ENCODE measurements around the gene TGM3. TPM values are rescaled to one million over a fixed set of nuclear protein-coding genes. Genes with fewer than 3 reads are reported as not detected.

The TGM3 gene
- total RNA-seq, 1 experiment from 2014 or later, result not detected

DNA sequence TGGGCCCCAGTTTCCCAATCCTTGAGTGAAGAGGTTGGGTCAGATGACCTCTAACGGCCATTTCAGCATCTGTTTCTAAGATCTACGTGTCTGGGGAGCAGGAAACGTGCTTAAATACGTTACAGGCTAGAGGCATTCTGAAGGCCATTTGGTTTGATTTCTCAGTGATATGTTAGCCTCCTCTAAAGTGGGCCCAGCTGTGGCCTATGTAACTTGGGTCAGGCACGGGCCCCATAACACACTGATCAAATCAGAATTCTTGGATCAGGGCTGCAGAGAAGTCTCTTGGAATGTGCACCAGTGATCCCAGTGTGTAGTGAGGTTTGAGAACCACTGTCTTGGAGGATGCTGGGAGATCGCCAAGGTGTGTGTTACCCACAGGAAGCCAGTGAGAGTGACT lies 36.1 kb upstream of the TGM3 start:
- H3K27ac Mint-ChIP-seq (ENCODE audit: low read depth, unreplicated experiment), result no peak overlapping the region
- DNase-seq (ENCODE audit: unreplicated experiment), result no peak
- intact Hi-C loops (cut with micrococcal nuclease), result no loop called here
- H3K36me3 Mint-ChIP-seq (ENCODE audit: insufficient read depth, unreplicated experiment), result no peaks in the 10 kb centered on the region
- ChIA-PET CTCF (interaction anchor here (0.6 to 1.4 kb wide), 3 partner anchors 23 to 1073 kb away, joined by 3 to 8 read pairs (median 4); no protein-coding TSS in a partner anchor), POLR2A (interaction anchor here (0.9 kb wide), 1 partner anchor 23 kb away, joined by 3 read pairs; no protein-coding TSS in a partner anchor)
- no peak overlapping the region for H3K4me3 Mint-ChIP-seq (ENCODE audit: unreplicated experiment)
- TF ChIP-seq, protein P1, sequence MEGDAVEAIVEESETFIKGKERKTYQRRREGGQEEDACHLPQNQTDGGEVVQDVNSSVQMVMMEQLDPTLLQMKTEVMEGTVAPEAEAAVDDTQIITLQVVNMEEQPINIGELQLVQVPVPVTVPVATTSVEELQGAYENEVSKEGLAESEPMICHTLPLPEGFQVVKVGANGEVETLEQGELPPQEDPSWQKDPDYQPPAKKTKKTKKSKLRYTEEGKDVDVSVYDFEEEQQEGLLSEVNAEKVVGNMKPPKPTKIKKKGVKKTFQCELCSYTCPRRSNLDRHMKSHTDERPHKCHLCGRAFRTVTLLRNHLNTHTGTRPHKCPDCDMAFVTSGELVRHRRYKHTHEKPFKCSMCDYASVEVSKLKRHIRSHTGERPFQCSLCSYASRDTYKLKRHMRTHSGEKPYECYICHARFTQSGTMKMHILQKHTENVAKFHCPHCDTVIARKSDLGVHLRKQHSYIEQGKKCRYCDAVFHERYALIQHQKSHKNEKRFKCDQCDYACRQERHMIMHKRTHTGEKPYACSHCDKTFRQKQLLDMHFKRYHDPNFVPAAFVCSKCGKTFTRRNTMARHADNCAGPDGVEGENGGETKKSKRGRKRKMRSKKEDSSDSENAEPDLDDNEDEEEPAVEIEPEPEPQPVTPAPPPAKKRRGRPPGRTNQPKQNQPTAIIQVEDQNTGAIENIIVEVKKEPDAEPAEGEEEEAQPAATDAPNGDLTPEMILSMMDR (IDR thresholded peaks at IDR 0.05; ENCODE audit: unreplicated experiment), result no peak
- no peaks in the 10 kb centered on the region for H3K4me1 Mint-ChIP-seq (ENCODE audit: insufficient read depth, unreplicated experiment)
- no TSS peak for BruUV-seq (replicated peaks)
- peaks cover 11% of the 10 kb centered on the region for H3K27me3 Mint-ChIP-seq (ENCODE audit: insufficient read depth, unreplicated experiment)
- H3K9me3 Mint-ChIP-seq (ENCODE audit: unreplicated experiment), result no peaks in the 10 kb centered on the region

DNA sequence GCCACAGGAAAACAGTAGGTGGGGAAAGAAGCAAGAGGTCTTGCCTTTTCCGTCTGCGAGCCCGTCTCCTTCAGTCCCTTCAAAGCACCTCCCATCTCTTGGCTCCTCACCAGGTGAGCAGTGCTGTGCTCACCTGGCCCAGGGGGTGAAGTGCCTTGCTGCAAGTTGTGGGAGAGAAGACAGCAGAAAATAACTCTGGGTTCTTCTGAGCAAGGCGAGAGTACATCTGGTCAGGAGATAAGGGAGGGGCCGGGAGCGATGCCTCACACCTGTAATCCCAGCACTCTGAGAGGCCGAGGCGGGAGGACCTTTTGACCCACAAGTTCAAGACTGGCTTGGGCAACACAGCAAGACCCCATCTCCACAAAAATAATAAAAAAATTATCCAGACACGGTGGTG lies 35.6 kb upstream of the TGM3 start:
- Mint-ChIP-seq H3K4me3 (ENCODE audit: unreplicated experiment) (no peak overlapping the region), H3K27ac (ENCODE audit: low read depth, unreplicated experiment) (no peak overlapping the region), H3K27me3 (ENCODE audit: insufficient read depth, unreplicated experiment) (peaks cover 8% of the 10 kb centered on the region), H3K36me3 (ENCODE audit: insufficient read depth, unreplicated experiment) (no peaks in the 10 kb centered on the region), H3K9me3 (ENCODE audit: unreplicated experiment) (no peaks in the 10 kb centered on the region), H3K4me1 (ENCODE audit: insufficient read depth, unreplicated experiment) (no peaks in the 10 kb centered on the region)
- ChIA-PET CTCF (interaction anchor here (0.7 to 1.4 kb wide), 4 partner anchors 23 to 262 kb away, joined by 4 to 5 read pairs (median 4); no protein-coding TSS in a partner anchor), POLR2A (no interaction called here)
- TF ChIP-seq, protein P1 (IDR thresholded peaks at IDR 0.05; ENCODE audit: unreplicated experiment), result no peak
- intact Hi-C loops (cut with micrococcal nuclease), result no loop called here
- BruUV-seq (replicated peaks), result no TSS peak
- peak; percentile 28 for DNase-seq (ENCODE audit: unreplicated experiment)

DNA sequence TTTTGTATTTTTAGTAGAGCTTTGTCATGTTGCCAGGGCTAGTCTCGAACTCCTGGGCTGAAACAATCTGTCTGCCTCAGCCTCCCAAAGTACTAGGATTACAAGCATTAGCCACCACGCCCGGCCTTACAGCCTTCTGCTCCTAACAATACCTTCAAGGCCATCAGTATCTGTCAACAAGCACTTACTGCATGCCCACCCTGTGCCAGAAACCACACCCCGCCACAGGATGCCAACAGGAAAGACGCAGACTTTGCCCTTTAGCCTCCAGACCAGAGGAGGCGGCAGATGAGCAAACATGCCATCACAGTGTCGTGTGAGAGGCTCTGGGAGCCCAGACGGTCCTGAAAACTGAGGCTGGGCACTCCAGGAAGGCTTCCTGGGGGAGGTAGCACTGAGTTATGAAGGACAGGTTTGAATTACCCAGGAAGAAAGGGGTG lies 34.7 kb upstream of the TGM3 start:
- Mint-ChIP-seq H3K27me3 (ENCODE audit: insufficient read depth, unreplicated experiment) (peaks cover 10% of the 10 kb centered on the region), H3K36me3 (ENCODE audit: insufficient read depth, unreplicated experiment) (no peaks in the 10 kb centered on the region), H3K4me3 (ENCODE audit: unreplicated experiment) (no peak overlapping the region), H3K9me3 (ENCODE audit: unreplicated experiment) (no peaks in the 10 kb centered on the region), H3K27ac (ENCODE audit: low read depth, unreplicated experiment) (no peak overlapping the region), H3K4me1 (ENCODE audit: insufficient read depth, unreplicated experiment) (no peaks in the 10 kb centered on the region)
- intact Hi-C loops (cut with micrococcal nuclease), result no loop called here
- peak; percentile 39 for DNase-seq (ENCODE audit: unreplicated experiment)
- TF ChIP-seq, protein P1 (IDR thresholded peaks at IDR 0.05; ENCODE audit: unreplicated experiment), result no peak
- BruUV-seq (replicated peaks), result no TSS peak
- ChIA-PET POLR2A (no interaction called here), CTCF (interaction anchor here (0.7 to 1.1 kb wide), 3 partner anchors 24 to 194 kb away, joined by 3 to 5 read pairs (median 4); no protein-coding TSS in a partner anchor)

DNA sequence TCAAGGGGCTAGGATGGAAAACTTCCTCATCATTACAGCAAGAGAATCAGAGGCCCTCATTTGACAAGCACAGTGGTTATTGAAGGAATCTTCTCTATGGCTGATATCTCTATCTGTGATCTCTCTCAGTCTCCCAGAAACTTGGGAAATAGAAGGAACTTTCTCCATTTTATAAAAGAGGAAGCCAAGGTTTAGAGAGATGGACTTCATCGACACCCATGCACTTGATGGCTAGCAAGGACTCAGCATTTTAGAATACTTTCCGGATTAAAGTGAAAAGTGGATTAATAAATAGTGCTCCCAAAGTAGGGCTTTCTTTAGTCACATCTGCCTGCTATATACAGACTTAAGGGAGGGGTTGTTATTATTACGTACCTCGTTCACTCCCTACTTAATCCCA lies 34.2 kb upstream of the TGM3 start:
- intact Hi-C loops (cut with micrococcal nuclease), result no loop called here
- DNase-seq (ENCODE audit: unreplicated experiment), result no peak
- Mint-ChIP-seq H3K9me3 (ENCODE audit: unreplicated experiment) (no peaks in the 10 kb centered on the region), H3K36me3 (ENCODE audit: insufficient read depth, unreplicated experiment) (no peaks in the 10 kb centered on the region), H3K27me3 (ENCODE audit: insufficient read depth, unreplicated experiment) (peaks cover 15% of the 10 kb centered on the region), H3K4me3 (ENCODE audit: unreplicated experiment) (no peak overlapping the region), H3K27ac (ENCODE audit: low read depth, unreplicated experiment) (no peak overlapping the region), H3K4me1 (ENCODE audit: insufficient read depth, unreplicated experiment) (no peaks in the 10 kb centered on the region)
- no TSS peak for BruUV-seq (replicated peaks)
- TF ChIP-seq, protein P1 (IDR thresholded peaks at IDR 0.05; ENCODE audit: unreplicated experiment), result no peak
- CTCF ChIA-PET, result no interaction called here
- POLR2A ChIA-PET, result interaction anchor here (0.7 kb wide), 1 partner anchor 10 kb away, joined by 3 read pairs; no protein-coding TSS in a partner anchor
